GM23248 (cell line): ENCODE data around the gene FNDC8. TPM values are rescaled to one million over a fixed set of nuclear protein-coding genes. Genes with fewer than 3 reads are reported as not detected.
"Not testable (repeated sequence)": the region's sequence is repeated elsewhere in the genome, so short reads cannot be mapped to it uniquely, and the experiment has no call there.

Source experiments
- DNase-seq: peaks from one replicate; pipeline ENCODE4 v3.0.0-alpha.2; 2015
- H2AFZ ChIP-seq: fragments of 200-600 bp; sonication (generic); 2 replicates; pipeline ENCODE4 v1.6.1; 2016; ENCODE audit warnings: antibody characterized with exemption
- H3F3A ChIP-seq: fragments of 200-600 bp; sonication (generic); 2 replicates; pipeline ENCODE4 v1.6.1; 2016; ENCODE audit warnings: mild to moderate bottlenecking, antibody characterized with exemption, mixed run types; ENCODE audit not compliant: insufficient read depth
- H3K27ac ChIP-seq: fragments of 200-600 bp; sonication (generic); 2 replicates; pipeline ENCODE4 v1.5.1; 2016; ENCODE audit warnings: mild to moderate bottlenecking
- H3K27me3 ChIP-seq: fragments of 200-600 bp; sonication (generic); replicated peaks from 2 replicates; pipeline ENCODE4 v1.6.1; 2016; ENCODE audit warnings: mild to moderate bottlenecking; ENCODE audit not compliant: insufficient read depth
- H3K36me3 ChIP-seq: fragments of 200-600 bp; sonication (generic); 2 replicates; pipeline ENCODE4 v1.6.1; 2016; ENCODE audit warnings: low read depth, mild to moderate bottlenecking
- H3K4me1 ChIP-seq: fragments of 200-600 bp; sonication (generic); 2 replicates; pipeline ENCODE4 v1.6.1; 2016; ENCODE audit warnings: mild to moderate bottlenecking; ENCODE audit not compliant: insufficient read depth
- H3K4me2 ChIP-seq: fragments of 200-600 bp; sonication (generic); one replicate; pipeline ENCODE4 v1.6.1; 2016; ENCODE audit warnings: mild to moderate bottlenecking; ENCODE audit not compliant: unreplicated experiment
- H3K4me3 ChIP-seq: fragments of 200-600 bp; sonication (generic); 2 replicates; pipeline ENCODE4 v1.5.1; 2016; ENCODE audit warnings: mild to moderate bottlenecking
- H3K79me2 ChIP-seq: fragments of 200-600 bp; sonication (generic); 2 replicates; pipeline ENCODE4 v1.6.1; 2016; ENCODE audit warnings: mild to moderate bottlenecking; ENCODE audit not compliant: insufficient read depth
- H3K9ac ChIP-seq: fragments of 200-600 bp; sonication (generic); 2 replicates; pipeline ENCODE4 v1.6.1; 2016; ENCODE audit warnings: mild to moderate bottlenecking
- H3K9me2 ChIP-seq: fragments of 200-600 bp; sonication (generic); 2 replicates; pipeline ENCODE4 v1.6.1; 2016; ENCODE audit warnings: mixed run types, mild to moderate bottlenecking, moderate library complexity; ENCODE audit not compliant: insufficient read depth
- H3K9me3 ChIP-seq: fragments of 200-600 bp; sonication (generic); one replicate; pipeline ENCODE4 v1.6.1; 2017; ENCODE audit warnings: low read depth
- H4K20me1 ChIP-seq: fragments of 200-600 bp; sonication (generic); 2 replicates; pipeline ENCODE4 v1.6.0; 2016; ENCODE audit not compliant: insufficient read depth
- EZH2 ChIP-seq: fragments of 200-600 bp; sonication (generic); IDR thresholded peaks from 2 replicates; pipeline ENCODE4 v1.6.1; 2018; ENCODE audit warnings: antibody characterized with exemption, mild to moderate bottlenecking; ENCODE audit not compliant: insufficient read depth, poor library complexity, severe bottlenecking
- EZH2phosphoT487 ChIP-seq: fragments of 200-600 bp; sonication (generic); IDR thresholded peaks from 2 replicates; pipeline ENCODE4 v1.6.1; 2018; ENCODE audit warnings: antibody characterized with exemption, moderate library complexity, mild to moderate bottlenecking, low read depth; ENCODE audit not compliant: insufficient read depth
- WGBS, 2 experiments: methylation state at CpG; one replicate each; pipeline ENCODE4 v1.1.6; 2015 to 2017; ENCODE audit warnings: low lambda C conversion rate in 2 of 2, low coverage in 1 of 2; ENCODE audit errors: missing lambda C conversion rate in 2 of 2; 5-methylcytosine and 5-hydroxymethylcytosine counted together
- in situ Hi-C: fragments of 300-500 bp; cut with MboI; formaldehyde crosslinking; loops from 2 replicates; pipeline ENCODE4 v1.15.0; 2020
- polyA plus RNA-seq: library from polyadenylated mRNA; unstranded; fragments of >200 nt; fragmentation: Nextera tagmentation; extraction: Ambion mirVana; gene quantifications from 2 replicates; pipeline ENCODE4 v1.2.1, GENCODE V29; 2016
- total RNA-seq: library from RNA; depleted of rRNA; stranded (reverse); fragments of >200 nt; shearing (Covaris generic); gene quantifications from 2 replicates; pipeline ENCODE4 v1.2.3, GENCODE V29; 2014

The FNDC8 gene
- total and polyA plus RNA-seq, 2 experiments from 2014 or later = not detected

- peak; percentile 59 for DNase-seq
- Histone ChIP-seq H3K36me3 (no peaks in the 10 kb centered on the region), H4K20me1 (no peaks in the 10 kb centered on the region), H3K9me2 (no peaks in the 10 kb centered on the region), H3F3A (no peaks in the 10 kb centered on the region), H2AFZ (no peak overlapping the region), H3K9me3 (no peaks in the 10 kb centered on the region), H3K27ac (no peak overlapping the region), H3K4me3 (no peak overlapping the region), H3K79me2 (no peaks in the 10 kb centered on the region), H3K4me2 (no peak overlapping the region), H3K4me1 (peaks cover 8% of the 10 kb centered on the region), H3K9ac (no peak overlapping the region), H3K27me3 (no peaks in the 10 kb centered on the region)
- 65 to 66% methylated on average over 17 to 18 of the region's 18 CpGs for WGBS, 2 experiments
- in situ Hi-C loops = no loop called here
- no peak for TF ChIP-seq EZH2
- no peak for TF ChIP-seq EZH2phosphoT487
Observed at GRCh38 chr17:35170968-35171771, 49.8 kb downstream of the FNDC8 start.

GRCh38 chr17:35171834-35172233, 50.4 kb downstream of the FNDC8 start:
- no peak overlapping the region for H3K9ac ChIP-seq
- WGBS, 2 experiments = 5% methylated on average over 2 of the region's 2 CpGs
- no peaks in the 10 kb centered on the region for H3K79me2 ChIP-seq
- no peak overlapping the region for H3K4me2 ChIP-seq
- no peaks in the 10 kb centered on the region for H3K9me2 ChIP-seq
- H3K27me3 ChIP-seq = no peaks in the 10 kb centered on the region
- no peaks in the 10 kb centered on the region for H3F3A ChIP-seq
- H3K27ac ChIP-seq = no peak overlapping the region
- no peaks in the 10 kb centered on the region for H4K20me1 ChIP-seq
- TF ChIP-seq EZH2phosphoT487 = no peak
- TF ChIP-seq EZH2 = no peak
- DNase-seq = peak; percentile 66
- no peak overlapping the region for H2AFZ ChIP-seq
- in situ Hi-C loops = no loop called here
- H3K4me1 ChIP-seq = peaks cover 8% of the 10 kb centered on the region
- H3K36me3 ChIP-seq = no peaks in the 10 kb centered on the region
- no peak overlapping the region for H3K4me3 ChIP-seq
- no peaks in the 10 kb centered on the region for H3K9me3 ChIP-seq

GRCh38 chr17:35172321-35172720, 50.9 kb downstream of the FNDC8 start:
- H4K20me1 ChIP-seq, H3K4me3 ChIP-seq, H3K27me3 ChIP-seq, H3K27ac ChIP-seq, DNase-seq, H3K9ac ChIP-seq, H3K9me2 ChIP-seq, H3K36me3 ChIP-seq, H2AFZ ChIP-seq, in situ Hi-C loops, H3K4me1 ChIP-seq, H3K9me3 ChIP-seq, H3F3A ChIP-seq, H3K79me2 ChIP-seq, H3K4me2 ChIP-seq: not testable (repeated sequence)
- WGBS, 2 experiments = 24 to 30% methylated on average over 3 of the region's 3 CpGs

GRCh38 chr17:35174835-35175334, 53.5 kb downstream of the FNDC8 start:
- no peak for TF ChIP-seq EZH2phosphoT487
- no peak for TF ChIP-seq EZH2
- 48 to 50% methylated on average over 2 of the region's 2 CpGs for WGBS, 2 experiments
- no peak overlapping the region for H3K27ac ChIP-seq
- H3K27me3 ChIP-seq = no peaks in the 10 kb centered on the region
- no peaks in the 10 kb centered on the region for H3K36me3 ChIP-seq
- no peak overlapping the region for H2AFZ ChIP-seq
- H3K4me1 ChIP-seq = peaks cover 8% of the 10 kb centered on the region
- no peak overlapping the region for H3K4me3 ChIP-seq
- H4K20me1 ChIP-seq = no peaks in the 10 kb centered on the region
- H3K79me2 ChIP-seq = no peaks in the 10 kb centered on the region
- in situ Hi-C loops = no loop called here
- no peak overlapping the region for H3K4me2 ChIP-seq
- no peaks in the 10 kb centered on the region for H3F3A ChIP-seq
- no peaks in the 10 kb centered on the region for H3K9me2 ChIP-seq
- no peaks in the 10 kb centered on the region for H3K9me3 ChIP-seq
- no peak for DNase-seq
- no peak overlapping the region for H3K9ac ChIP-seq
